Spleen (tissue), 7 donors: Measurements from ENCODE around the gene ZMAT3.

Experiments used
- POLR2A ChIP-seq, 3 donors: fragments of 450-650 bp; IDR thresholded peaks; one replicate each; pipeline ENCODE4 v1.5.1; 2017; ENCODE audit warnings: antibody characterized with exemption in 3 of 3, mild to moderate bottlenecking in 1 of 3
- POLR2AphosphoS5 ChIP-seq, 3 donors: sonication (generic); formaldehyde crosslinking; IDR thresholded peaks; one replicate each; pipeline ENCODE4 v1.5.1; 2017; ENCODE audit warnings: antibody characterized with exemption in 3 of 3
- TF ChIP-seq, protein P1 (sequence below), 11 experiments: fragments of 200-600 bp in 7 of 11; fragments of 450-650 bp in 4 of 11; sonication (generic) in 4 of 11; IDR thresholded peaks in 8 of 11; conservative IDR thresholded peaks in 3 of 11; 1 replicate in 7 of 11; 2 replicates in 4 of 11; pipeline versions ENCODE4 v1.4.0 to v1.8.0; 2016 to 2021; ENCODE audit warnings: antibody characterized with exemption in 11 of 11, inconsistent platforms in 4 of 11, mild to moderate bottlenecking in 1 of 11
- donor health status: DM: no; HTN: no; CAD: no; lungs with moderate emphysema.
- donor health status: DM: no; HTN: no; CAD: no.
- donor health status: DM: no; HTN: no; CAD: no.

DNA sequence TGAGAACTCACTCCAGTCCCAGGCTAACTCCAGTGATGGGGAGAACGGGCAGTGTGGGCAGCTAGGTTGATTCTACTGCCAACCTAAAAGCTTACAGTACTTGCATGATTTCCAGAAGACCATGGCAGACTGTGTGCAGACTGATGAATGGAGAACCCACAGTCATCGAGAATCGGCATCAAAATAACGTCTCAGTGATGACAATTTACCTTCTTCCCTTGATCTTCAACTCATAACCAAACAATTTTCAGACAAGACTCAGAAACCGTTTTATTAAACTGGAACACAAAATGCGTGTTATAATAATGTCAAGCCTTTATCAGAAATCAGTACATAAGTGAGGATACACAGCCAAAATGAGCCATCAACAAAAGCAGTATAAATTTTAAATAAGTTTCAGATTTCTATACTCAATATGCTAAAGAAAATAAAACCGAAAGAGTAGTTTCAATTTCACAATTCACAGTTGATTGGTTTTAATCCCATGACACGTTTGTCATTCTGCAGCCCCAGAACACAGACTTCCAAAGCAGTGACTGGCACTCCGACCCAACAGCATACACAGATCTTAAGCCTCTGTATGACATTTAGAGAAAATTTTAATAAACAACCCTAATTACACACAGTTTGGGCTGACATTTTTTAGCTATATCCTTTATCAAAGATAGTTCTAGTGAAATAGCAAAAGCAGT lies 54.5 kb downstream of the ZMAT3 start:
- no peak for TF ChIP-seq POLR2AphosphoS5 (IDR thresholded peaks at IDR 0.05)
- TF ChIP-seq, protein P1, sequence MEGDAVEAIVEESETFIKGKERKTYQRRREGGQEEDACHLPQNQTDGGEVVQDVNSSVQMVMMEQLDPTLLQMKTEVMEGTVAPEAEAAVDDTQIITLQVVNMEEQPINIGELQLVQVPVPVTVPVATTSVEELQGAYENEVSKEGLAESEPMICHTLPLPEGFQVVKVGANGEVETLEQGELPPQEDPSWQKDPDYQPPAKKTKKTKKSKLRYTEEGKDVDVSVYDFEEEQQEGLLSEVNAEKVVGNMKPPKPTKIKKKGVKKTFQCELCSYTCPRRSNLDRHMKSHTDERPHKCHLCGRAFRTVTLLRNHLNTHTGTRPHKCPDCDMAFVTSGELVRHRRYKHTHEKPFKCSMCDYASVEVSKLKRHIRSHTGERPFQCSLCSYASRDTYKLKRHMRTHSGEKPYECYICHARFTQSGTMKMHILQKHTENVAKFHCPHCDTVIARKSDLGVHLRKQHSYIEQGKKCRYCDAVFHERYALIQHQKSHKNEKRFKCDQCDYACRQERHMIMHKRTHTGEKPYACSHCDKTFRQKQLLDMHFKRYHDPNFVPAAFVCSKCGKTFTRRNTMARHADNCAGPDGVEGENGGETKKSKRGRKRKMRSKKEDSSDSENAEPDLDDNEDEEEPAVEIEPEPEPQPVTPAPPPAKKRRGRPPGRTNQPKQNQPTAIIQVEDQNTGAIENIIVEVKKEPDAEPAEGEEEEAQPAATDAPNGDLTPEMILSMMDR (IDR thresholded peaks at IDR 0.05 in 8 of 11, conservative IDR thresholded peaks at IDR 0.05 in 3 of 11) = no peak
- TF ChIP-seq POLR2A (IDR thresholded peaks at IDR 0.05) = no peak
